HG03432 (cell line): ENCODE measurements around the gene FRMPD4.
"Not testable (repeated sequence)": the region's sequence is repeated elsewhere in the genome, so short reads cannot be mapped to it uniquely, and the experiment has no call there.

Experiments
- ATAC-seq: cut with Tn5 transposase; IDR thresholded peaks from one replicate; pipeline ENCODE4 v1.9.1; 2021; ENCODE audit warnings: mild to moderate bottlenecking, moderate library complexity; ENCODE audit not compliant: unreplicated experiment

Gene FRMPD4

GRCh38 chrX:12138361-12139313, at the start of gene FRMPD4:
FRMPD4 (plus strand) TSS chrX:12138473; CDS start chrX:12138972, 499 bp downstream.
- ATAC-seq, result no peak

GRCh38 chrX:12089740-12090139, 48.5 kb upstream of the FRMPD4 start:
- no peak for ATAC-seq

- ATAC-seq, result no peak
These were observed 25.0 kb upstream of the FRMPD4 start for GRCh38 chrX:12113321-12113720.

GRCh38 chrX:12115377-12115776, 22.9 kb upstream of the FRMPD4 start:
- ATAC-seq, result no peak

GRCh38 chrX:12118134-12118533, 20.1 kb upstream of the FRMPD4 start:
- no peak for ATAC-seq

GRCh38 chrX:12128017-12128416, 10.3 kb upstream of the FRMPD4 start:
- ATAC-seq, result no peak

GRCh38 chrX:12137951-12138360, 317 bp upstream of the FRMPD4 start:
- no peak for ATAC-seq

GRCh38 chrX:12139934-12140611, 1.8 kb downstream of the FRMPD4 start:
- no peak for ATAC-seq

- no peak for ATAC-seq
These were observed 3.2 kb downstream of the FRMPD4 start for GRCh38 chrX:12141511-12141910.

- ATAC-seq, result no peak
These were observed 4.4 kb downstream of the FRMPD4 start for GRCh38 chrX:12142661-12143060.

GRCh38 chrX:12145402-12145801, 7.1 kb downstream of the FRMPD4 start:
- ATAC-seq, result no peak

GRCh38 chrX:12149670-12150407, 11.6 kb downstream of the FRMPD4 start:
- ATAC-seq, result no peak

- no peak for ATAC-seq
These were observed 15.0 kb downstream of the FRMPD4 start for GRCh38 chrX:12153317-12153716.

- ATAC-seq, result no peak
These were observed 15.5 kb downstream of the FRMPD4 start for GRCh38 chrX:12153741-12154140.

- ATAC-seq, result no peak
These were observed 21.5 kb downstream of the FRMPD4 start for GRCh38 chrX:12159799-12160198.

- ATAC-seq, result no peak
These were observed 24.1 kb downstream of the FRMPD4 start for GRCh38 chrX:12162420-12162819.

- not testable (repeated sequence) for ATAC-seq
These were observed 25.9 kb downstream of the FRMPD4 start for GRCh38 chrX:12164180-12164579.

- no peak for ATAC-seq
These were observed 32.5 kb downstream of the FRMPD4 start for GRCh38 chrX:12170755-12171154.

- ATAC-seq, result no peak
These were observed 36.1 kb downstream of the FRMPD4 start for GRCh38 chrX:12174358-12174757.

- no peak for ATAC-seq
These were observed 58.8 kb downstream of the FRMPD4 start for GRCh38 chrX:12197030-12197429.

- ATAC-seq, result no peak
These were observed 68.1 kb downstream of the FRMPD4 start for GRCh38 chrX:12206413-12206812.
